Pancreas (tissue), 10 donors: ENCODE measurements around the gene BMF. TPM values are rescaled to one million over a fixed set of nuclear protein-coding genes. Genes with fewer than 3 reads are reported as not detected.

Experiments used
- ATAC-seq, 4 donors: fragments of 200-7000 bp; cut with Tn5 transposase; one replicate each; pipeline versions ENCODE4 v1.8.0 to v1.9.1; 2020; ENCODE audit warnings: mild to moderate bottlenecking in 4 of 4, moderate library complexity in 4 of 4
- DNase-seq, 6 donors: peaks; one replicate each; pipeline ENCODE4 v3.0.0-alpha.2; 2020
- FAIRE-seq: peaks from 2 replicates; lab custom pipeline; 2012; peaks lifted over from hg19 to GRCh38; lab: Jason Lieb, UNC
- H3K27ac ChIP-seq, 4 donors: fragments of 200-600 bp; sonication (generic); 1 replicate in 3 of 4; 2 replicates in 1 of 4; pipeline versions ENCODE4 v1.5.0 to v1.8.0; 2020
- H3K27me3 ChIP-seq, 4 donors: fragments of 200-600 bp; one replicate each; pipeline ENCODE4 v1.8.0; 2021
- H3K36me3 ChIP-seq, 3 donors: fragments of 200-600 bp; sonication (generic) in 1 of 3; one replicate each; pipeline versions ENCODE4 v1.5.0 to v1.8.0; 2020 to 2021
- H3K4me1 ChIP-seq, 3 donors: fragments of 200-600 bp; one replicate each; pipeline ENCODE4 v1.8.0; 2021
- H3K4me3 ChIP-seq, 4 donors: fragments of 200-600 bp; sonication (generic) in 2 of 4; one replicate each; pipeline versions ENCODE4 v1.5.0 to v1.8.0; 2020 to 2021
- H3K9me3 ChIP-seq, 4 donors: fragments of 200-600 bp; one replicate each; pipeline ENCODE4 v1.8.0; 2021
- CTCF ChIP-seq, 4 donors: fragments of 200-600 bp; sonication (generic) in 3 of 4; IDR thresholded peaks; one replicate each; pipeline versions ENCODE4 v1.5.0 to v1.8.0; 2021; ENCODE audit warnings: antibody characterized with exemption in 4 of 4
- WGBS, 2 donors: extraction: QIAGEN DNeasy Blood & Tissue Kit; methylation state at CpG; one replicate each; pipeline ENCODE4 v1.1.7; 2013; 5-methylcytosine and 5-hydroxymethylcytosine counted together
- intact Hi-C, 3 donors: fragments of 100-400 bp; cut with DNase I; formaldehyde crosslinking; loops; one replicate each; pipeline versions ENCODE4 v1.11.1 to v1.14.2; 2022
- polyA plus RNA-seq, 2 donors: library from polyadenylated mRNA; stranded (reverse); fragments of 200-250 nt; gene quantifications; one replicate each; pipeline ENCODE4 v1.2.3, GENCODE V29; 2013
- total RNA-seq, 6 donors: library from RNA; stranded (reverse); fragmentation: NEBNext Ultra II Directional in 4 of 6; extraction: Animal tissue kit (Norgen Biotek cat#: 25700) in 4 of 6; gene quantifications; one replicate each; pipeline versions ENCODE4 v1.2.1 to v1.2.4, GENCODE V29; 2021 to 2023
- donor health status: healthy with polysubstance abuse.
- donor health status: DM: no; HTN: no; CAD: no; lungs with moderate emphysema.
- donor health status: DM: no; HTN: no; CAD: no.
- donor health status: control.
- donor health status: control.
- donor health status: Bipolar disorder and iron deficiency.
- donor health status: DM: yes; HTN: yes; CAD: no.
- donor health status: DM: no; HTN: no; CAD: no.
- donor health status: DM: no; HTN: no; CAD: no.
- donor health status: DM: yes; HTN: yes; CAD: no.

Gene BMF
- total and polyA plus RNA-seq, 8 donors, result 4.1 to 25.9 (median 6.1) TPM

GRCh38 chr15:40091861-40092255 lies 16.8 kb downstream of the BMF start:
- peak in 1 of 4 donors; percentile 7 for ATAC-seq
- Histone ChIP-seq H3K9me3 (no peaks in the 10 kb centered on the region), H3K36me3 (no peaks in the 10 kb centered on the region), H3K4me1 (peaks cover 41 to 59% (median 46%) of the 10 kb centered on the region in 3 donors), H3K27ac (peak overlapping the region in 1 of 4 donors; percentile 48), H3K27me3 (no peaks in the 10 kb centered on the region), H3K4me3 (no peak overlapping the region)
- DNase-seq, result no peak
- WGBS, 2 donors, result 10 to 19% methylated on average over 6 of the region's 6 CpGs
- intact Hi-C loops, result no loop called here
- no peak for TF ChIP-seq CTCF (IDR thresholded peaks at IDR 0.05)
- FAIRE-seq, result no peak

GRCh38 chr15:40090774-40091455 lies 17.8 kb downstream of the BMF start:
- FAIRE-seq, result no peak

GRCh38 chr15:40088929-40089755 lies 19.5 kb downstream of the BMF start:
- no peaks in the 10 kb centered on the region for H3K27me3 ChIP-seq
- DNase-seq (no peak), ATAC-seq (peak in 3 of 4 donors; percentile 4 to 19 (median 6)), FAIRE-seq (no peak)
- peaks cover 31 to 51% (median 36%) of the 10 kb centered on the region in 3 donors for H3K4me1 ChIP-seq
- 18 to 20% methylated on average over 7 of the region's 7 CpGs for WGBS, 2 donors
- intact Hi-C loops, result no loop called here
- no peak overlapping the region for H3K4me3 ChIP-seq
- no peaks in the 10 kb centered on the region for H3K36me3 ChIP-seq
- no peaks in the 10 kb centered on the region for H3K9me3 ChIP-seq
- TF ChIP-seq CTCF (IDR thresholded peaks at IDR 0.05), result no peak
- H3K27ac ChIP-seq, result peak overlapping the region in 2 of 4 donors; percentile 51 to 57

More at GRCh38 chr15:40090774-40091455, 17.8 kb downstream of the BMF start:
- H3K36me3 ChIP-seq, result no peaks in the 10 kb centered on the region
- H3K27me3 ChIP-seq, result no peaks in the 10 kb centered on the region
- intact Hi-C loops, result no loop called here
- no peaks in the 10 kb centered on the region for H3K9me3 ChIP-seq
- no peak for TF ChIP-seq CTCF (IDR thresholded peaks at IDR 0.05)
- H3K4me1 ChIP-seq, result peaks cover 31 to 55% (median 37%) of the 10 kb centered on the region in 3 donors
- 82 to 84% methylated on average over 14 of the region's 14 CpGs for WGBS, 2 donors
- no peak overlapping the region for H3K4me3 ChIP-seq
- ATAC-seq (no peak), DNase-seq (peak in 1 of 6 donors; percentile 64)
- H3K27ac ChIP-seq, result peak overlapping the region in 1 of 4 donors; percentile 48

GRCh38 chr15:40087991-40088928 lies 20.4 kb downstream of the BMF start:
- ATAC-seq (peak; percentile 13 to 53 (median 41)), FAIRE-seq (no peak), DNase-seq (peak in 1 of 6 donors; percentile 63)
- Histone ChIP-seq H3K27ac (peak overlapping the region in 2 of 4 donors; percentile 51 to 57), H3K36me3 (no peaks in the 10 kb centered on the region), H3K4me1 (peaks cover 28 to 51% (median 36%) of the 10 kb centered on the region in 3 donors), H3K27me3 (no peaks in the 10 kb centered on the region), H3K9me3 (no peaks in the 10 kb centered on the region), H3K4me3 (no peak overlapping the region)
- intact Hi-C loops, result no loop called here
- no peak for TF ChIP-seq CTCF (IDR thresholded peaks at IDR 0.05)
- 42 to 45% methylated on average over 9 of the region's 9 CpGs for WGBS, 2 donors
